Sigmoid colon (tissue), 7 donors: ENCODE data around the gene TMED3. TPM values are rescaled to one million over a fixed set of nuclear protein-coding genes. Genes with fewer than 3 reads are reported as not detected.
"Not testable (repeated sequence)": the region's sequence is repeated elsewhere in the genome, so short reads cannot be mapped to it uniquely, and the experiment has no call there.

ENCODE experiments used
- DNase-seq: peaks from one replicate; pipeline ENCODE4 v3.0.0-alpha.2; 2019
- H3K27ac ChIP-seq, 4 donors: fragments of 200-600 bp; sonication (generic); one replicate each; pipeline ENCODE4 v1.5.1; 2016 to 2019; ENCODE audit warnings: mild to moderate bottlenecking in 1 of 4
- H3K27me3 ChIP-seq, 3 donors: fragments of 200-600 bp; sonication (generic); one replicate each; pipeline ENCODE4 v1.5.1; 2019; ENCODE audit warnings: mild to moderate bottlenecking in 1 of 3
- H3K36me3 ChIP-seq, 4 donors: fragments of 200-600 bp; sonication (generic); one replicate each; pipeline ENCODE4 v1.5.1; 2016 to 2019
- H3K4me1 ChIP-seq, 4 donors: fragments of 200-600 bp; sonication (generic); one replicate each; pipeline ENCODE4 v1.5.1; 2017 to 2019
- H3K4me3 ChIP-seq, 4 donors: fragments of 200-600 bp; sonication (generic); one replicate each; pipeline ENCODE4 v1.5.1; 2017 to 2019; ENCODE audit warnings: mild to moderate bottlenecking in 2 of 4, moderate library complexity in 1 of 4
- H3K9me3 ChIP-seq, 4 donors: fragments of 200-600 bp in 3 of 4; sonication (generic) in 3 of 4; one replicate each; pipeline versions ENCODE4 v1.5.1 to v1.6.1; 2013 to 2019
- EP300 ChIP-seq, 4 donors: sonication (generic); formaldehyde crosslinking; IDR thresholded peaks; one replicate each; pipeline ENCODE4 v1.6.1; 2017; ENCODE audit warnings: antibody characterized with exemption in 4 of 4
- POLR2A ChIP-seq, 2 donors: fragments of 450-650 bp; IDR thresholded peaks; one replicate each; pipeline ENCODE4 v1.6.1; 2016; ENCODE audit warnings: antibody characterized with exemption in 2 of 2, mild to moderate bottlenecking in 2 of 2, moderate library complexity in 2 of 2
- POLR2AphosphoS5 ChIP-seq, 4 donors: sonication (generic); formaldehyde crosslinking; IDR thresholded peaks; one replicate each; pipeline ENCODE4 v1.6.1; 2017; ENCODE audit warnings: antibody characterized with exemption in 4 of 4
- WGBS, 2 donors: extraction: QIAGEN DNeasy Blood & Tissue Kit; methylation state at CpG; one replicate each; pipeline ENCODE4 v1.1.7; 2013; 5-methylcytosine and 5-hydroxymethylcytosine counted together
- intact Hi-C: fragments of 100-400 bp; cut with DNase I; formaldehyde crosslinking; loops from one replicate; pipeline ENCODE4 v1.15.1; 2023
- polyA plus RNA-seq, 3 donors: library from polyadenylated mRNA; stranded (reverse); fragments of 200-250 nt; gene quantifications; one replicate each; pipeline ENCODE4 v1.2.3, GENCODE V29; 2013
- total RNA-seq, 4 donors: library from RNA; depleted of rRNA; stranded (reverse); fragments of >200 nt; gene quantifications; one replicate each; pipeline ENCODE4 v1.1.0, GENCODE V29; 2016
- TF ChIP-seq, protein P1 (sequence below), 4 experiments: fragments of 450-650 bp in 3 of 4; fragments of 200-600 bp in 1 of 4; IDR thresholded peaks; one replicate each; pipeline ENCODE4 v1.5.1; 2016 to 2019; ENCODE audit warnings: antibody characterized with exemption in 4 of 4, mild to moderate bottlenecking in 3 of 4, moderate library complexity in 2 of 4
- donor health status: healthy with polysubstance abuse.
- donor health status: Bipolar disorder and iron deficiency.
- donor health status: healthy.

TMED3 gene
- total and polyA plus RNA-seq, 7 donors, result 29.6 to 107 (median 40.7) TPM

DNA sequence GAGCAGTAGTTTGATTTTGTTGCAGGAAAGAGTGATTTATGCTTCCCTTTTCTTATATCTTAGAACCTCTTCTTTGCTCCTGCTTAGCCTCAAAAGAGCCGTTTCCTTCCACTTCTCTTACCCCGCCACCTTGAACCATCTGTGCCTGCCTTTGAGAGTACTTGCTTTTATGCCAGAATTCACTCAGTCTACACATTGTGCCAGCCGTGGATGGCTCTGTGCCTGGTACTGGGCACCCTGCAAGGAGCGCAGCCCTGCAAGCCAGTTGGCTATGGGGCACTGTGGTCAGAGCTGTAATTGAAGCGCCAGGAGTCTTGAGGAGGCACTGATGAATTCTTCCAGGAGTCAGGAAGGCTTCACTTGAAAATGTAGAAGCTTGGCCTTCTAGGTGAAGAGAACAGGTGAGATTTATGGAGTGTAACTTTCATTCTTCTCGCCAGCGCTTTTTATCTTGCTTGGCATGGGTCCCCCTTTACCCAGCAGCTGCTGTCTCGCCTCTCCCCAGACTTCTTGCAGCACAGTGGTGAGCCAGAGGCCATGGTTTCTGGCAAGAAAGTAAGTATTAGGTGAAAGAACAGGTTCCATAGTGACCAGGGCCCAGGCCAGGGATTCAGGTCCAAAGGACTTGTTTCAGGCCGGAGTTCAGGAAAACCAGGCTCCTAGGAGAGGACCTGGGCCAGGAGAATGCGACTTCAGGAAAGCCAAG, 4.9 kb downstream of the TMED3 start:
- H3K27ac ChIP-seq, result no peak overlapping the region
- no peak overlapping the region for H3K4me3 ChIP-seq
- H3K36me3 ChIP-seq, result peaks cover 18 to 64% (median 31%) of the 10 kb centered on the region in 4 donors
- intact Hi-C loops, result no loop called here
- 87 to 88% methylated on average over 10 of the region's 10 CpGs for WGBS, 2 donors
- no peak for TF ChIP-seq POLR2AphosphoS5 (IDR thresholded peaks at IDR 0.05)
- TF ChIP-seq EP300 (IDR thresholded peaks at IDR 0.05), result no peak
- TF ChIP-seq POLR2A (IDR thresholded peaks at IDR 0.05), result no peak
- TF ChIP-seq, protein P1, sequence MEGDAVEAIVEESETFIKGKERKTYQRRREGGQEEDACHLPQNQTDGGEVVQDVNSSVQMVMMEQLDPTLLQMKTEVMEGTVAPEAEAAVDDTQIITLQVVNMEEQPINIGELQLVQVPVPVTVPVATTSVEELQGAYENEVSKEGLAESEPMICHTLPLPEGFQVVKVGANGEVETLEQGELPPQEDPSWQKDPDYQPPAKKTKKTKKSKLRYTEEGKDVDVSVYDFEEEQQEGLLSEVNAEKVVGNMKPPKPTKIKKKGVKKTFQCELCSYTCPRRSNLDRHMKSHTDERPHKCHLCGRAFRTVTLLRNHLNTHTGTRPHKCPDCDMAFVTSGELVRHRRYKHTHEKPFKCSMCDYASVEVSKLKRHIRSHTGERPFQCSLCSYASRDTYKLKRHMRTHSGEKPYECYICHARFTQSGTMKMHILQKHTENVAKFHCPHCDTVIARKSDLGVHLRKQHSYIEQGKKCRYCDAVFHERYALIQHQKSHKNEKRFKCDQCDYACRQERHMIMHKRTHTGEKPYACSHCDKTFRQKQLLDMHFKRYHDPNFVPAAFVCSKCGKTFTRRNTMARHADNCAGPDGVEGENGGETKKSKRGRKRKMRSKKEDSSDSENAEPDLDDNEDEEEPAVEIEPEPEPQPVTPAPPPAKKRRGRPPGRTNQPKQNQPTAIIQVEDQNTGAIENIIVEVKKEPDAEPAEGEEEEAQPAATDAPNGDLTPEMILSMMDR (IDR thresholded peaks at IDR 0.05), result no peak
- no peak for DNase-seq
- peaks cover 0 to 16% (median 13%) of the 10 kb centered on the region in 4 donors for H3K4me1 ChIP-seq
- no peaks in the 10 kb centered on the region for H3K9me3 ChIP-seq
- H3K27me3 ChIP-seq, result no peaks in the 10 kb centered on the region

DNA sequence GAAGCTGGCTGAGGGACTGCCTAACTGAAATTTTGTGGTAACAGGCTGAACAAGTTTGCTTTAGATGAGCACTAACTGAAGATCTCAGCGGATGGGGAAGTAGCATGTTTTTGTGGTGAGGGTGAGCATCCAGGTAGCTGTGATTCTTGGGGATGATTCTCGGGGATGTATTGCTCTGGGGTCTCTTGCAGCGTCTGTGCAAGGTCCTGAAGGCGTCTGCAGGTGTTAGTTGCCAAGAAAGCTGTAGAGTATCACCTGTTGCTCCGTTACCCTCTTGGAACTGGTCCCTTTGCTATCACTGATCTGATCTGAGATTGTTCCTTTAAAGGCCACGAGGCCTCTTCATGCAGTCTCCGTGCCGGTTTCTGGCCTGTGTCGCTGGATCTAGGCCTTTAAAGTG, 6.0 kb downstream of the TMED3 start:
- Histone ChIP-seq H3K4me1 (peaks cover 0 to 6% (median 4%) of the 10 kb centered on the region in 4 donors), H3K27ac (no peak overlapping the region), H3K36me3 (peaks cover 18 to 72% (median 32%) of the 10 kb centered on the region in 4 donors), H3K4me3 (no peak overlapping the region), H3K27me3 (no peaks in the 10 kb centered on the region), H3K9me3 (no peaks in the 10 kb centered on the region)
- no peak for DNase-seq
- TF ChIP-seq, protein P1 (IDR thresholded peaks at IDR 0.05), result no peak
- TF ChIP-seq POLR2A (IDR thresholded peaks at IDR 0.05) (no peak), POLR2AphosphoS5 (IDR thresholded peaks at IDR 0.05) (no peak), EP300 (IDR thresholded peaks at IDR 0.05) (no peak)
- intact Hi-C loops, result no loop called here
- WGBS, 2 donors, result 94% methylated on average over 9 of the region's 9 CpGs

DNA sequence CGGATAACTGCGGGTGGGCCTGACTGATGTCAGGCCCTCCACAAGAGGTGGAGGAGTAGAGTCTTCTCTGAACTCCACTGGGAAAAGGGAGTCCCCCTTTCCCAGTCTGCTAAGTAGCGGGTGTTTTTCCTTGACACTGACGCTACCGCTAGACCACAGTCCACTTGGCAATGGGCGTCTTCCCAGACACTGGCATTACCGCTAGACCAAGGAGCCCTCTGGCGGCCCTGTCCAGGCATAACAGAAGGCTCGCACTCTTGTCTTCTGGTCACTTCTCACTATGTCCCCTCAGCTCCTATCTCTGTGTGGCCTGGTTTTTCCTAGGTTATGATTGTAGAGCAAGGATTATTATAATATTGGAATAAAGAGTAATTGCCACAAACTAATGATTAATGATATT, 9.1 kb downstream of the TMED3 start:
- H3K9me3 ChIP-seq, H3K27ac ChIP-seq, H3K27me3 ChIP-seq, H3K4me1 ChIP-seq, intact Hi-C loops, DNase-seq, H3K4me3 ChIP-seq: not testable (repeated sequence)
- H3K36me3 ChIP-seq, result peaks cover 6 to 75% (median 21%) of the 10 kb centered on the region in 4 donors
- 94 to 97% methylated on average over 9 of the region's 9 CpGs for WGBS, 2 donors

DNA sequence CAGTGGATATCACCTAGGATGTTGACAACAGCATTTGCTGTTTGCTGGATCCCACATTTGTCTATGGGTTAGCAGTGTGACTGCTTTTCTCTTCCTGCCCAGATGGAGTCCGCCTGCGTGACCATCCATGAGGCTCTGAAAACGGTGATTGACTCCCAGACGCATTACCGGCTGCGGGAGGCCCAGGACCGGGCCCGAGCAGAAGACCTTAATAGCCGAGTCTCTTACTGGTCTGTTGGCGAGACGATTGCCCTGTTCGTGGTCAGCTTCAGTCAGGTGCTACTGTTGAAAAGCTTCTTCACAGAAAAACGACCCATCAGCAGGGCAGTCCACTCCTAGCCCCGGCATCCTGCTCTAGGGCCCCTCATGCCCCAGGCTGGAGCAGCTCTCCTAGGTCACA, 11.0 kb downstream of the TMED3 start:
- DNase-seq, result no peak
- H3K36me3 ChIP-seq, result peaks cover 0 to 65% (median 11%) of the 10 kb centered on the region in 4 donors

DNA sequence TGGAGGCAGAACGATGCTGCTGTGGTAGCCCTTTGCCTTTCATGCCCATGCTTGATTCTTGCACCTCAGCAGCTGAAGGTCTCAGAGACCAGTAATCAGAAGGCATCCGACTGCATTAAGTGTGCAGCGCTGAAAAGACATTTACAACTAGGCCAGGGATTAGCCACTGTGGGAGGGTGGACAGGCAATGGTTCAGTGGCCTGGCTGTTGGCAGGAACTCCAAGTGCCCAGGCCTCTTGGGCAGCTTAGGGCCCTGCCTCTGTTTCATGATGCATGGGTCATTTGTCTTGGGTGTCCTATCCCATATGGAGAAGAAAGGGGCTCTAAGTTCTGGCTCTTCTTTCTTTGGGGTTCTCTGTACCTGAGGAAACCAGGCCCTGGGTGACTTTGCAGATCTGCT, 11.4 kb downstream of the TMED3 start:
- H3K27ac ChIP-seq, result no peak overlapping the region
- WGBS, 2 donors, result 95 to 96% methylated on average over 3 of the region's 3 CpGs
- DNase-seq, result no peak
- no peaks in the 10 kb centered on the region for H3K27me3 ChIP-seq
- no peaks in the 10 kb centered on the region for H3K9me3 ChIP-seq
- TF ChIP-seq EP300 (IDR thresholded peaks at IDR 0.05), result no peak
- TF ChIP-seq, protein P1 (IDR thresholded peaks at IDR 0.05), result no peak
- no peak for TF ChIP-seq POLR2AphosphoS5 (IDR thresholded peaks at IDR 0.05)
- TF ChIP-seq POLR2A (IDR thresholded peaks at IDR 0.05), result no peak
- no peak overlapping the region for H3K4me3 ChIP-seq
- H3K4me1 ChIP-seq, result no peaks in the 10 kb centered on the region
- peaks cover 0 to 60% (median 9%) of the 10 kb centered on the region in 4 donors for H3K36me3 ChIP-seq
- intact Hi-C loops, result no loop called here

More for the DNA sequence above, 11.0 kb downstream of the TMED3 start:
- TF ChIP-seq POLR2A (IDR thresholded peaks at IDR 0.05) (no peak), POLR2AphosphoS5 (IDR thresholded peaks at IDR 0.05) (no peak), EP300 (IDR thresholded peaks at IDR 0.05) (no peak)
- TF ChIP-seq, protein P1 (IDR thresholded peaks at IDR 0.05), result no peak
- Histone ChIP-seq H3K4me1 (no peaks in the 10 kb centered on the region), H3K27me3 (no peaks in the 10 kb centered on the region), H3K4me3 (no peak overlapping the region), H3K9me3 (no peaks in the 10 kb centered on the region), H3K27ac (no peak overlapping the region)
- intact Hi-C loops, result no loop called here
- WGBS, 2 donors, result 91 to 95% methylated on average over 14 of the region's 14 CpGs
